ENCODE measurements around the gene HP1BP3.
A peak's percentile ranks its signal among the peaks of the same experiment; 100 is the strongest.
"Not testable (repeated sequence)": the region's sequence is repeated elsewhere in the genome, so short reads cannot be mapped to it uniquely, and the experiment has no call there.

The HP1BP3 gene

GRCh38 chr1:20726932-20727745 lies 60.0 kb downstream of the HP1BP3 start:
- DNase-seq: no peak

GRCh38 chr1:20726118-20726911 lies 60.8 kb downstream of the HP1BP3 start:
- DNase-seq: no peak

- no peak for DNase-seq
These were observed 61.7 kb downstream of the HP1BP3 start for GRCh38 chr1:20725189-20726117.

GRCh38 chr1:20724364-20725188 lies 62.5 kb downstream of the HP1BP3 start:
- no peak for DNase-seq

GRCh38 chr1:20723537-20724363 lies 63.4 kb downstream of the HP1BP3 start:
- no peak for DNase-seq

- no peak for DNase-seq
These were observed 64.0 kb downstream of the HP1BP3 start for GRCh38 chr1:20723159-20723536.

GRCh38 chr1:20721117-20722061 lies 65.7 kb downstream of the HP1BP3 start:
- DNase-seq: no peak

GRCh38 chr1:20720631-20721091 lies 66.4 kb downstream of the HP1BP3 start:
- DNase-seq: no peak

- no peak for DNase-seq
These were observed 67.1 kb downstream of the HP1BP3 start for GRCh38 chr1:20719871-20720620.

GRCh38 chr1:20719261-20719660 lies 67.8 kb downstream of the HP1BP3 start:
- no peak for DNase-seq

GRCh38 chr1:20718343-20718882 lies 68.7 kb downstream of the HP1BP3 start:
- DNase-seq: not testable (repeated sequence)

GRCh38 chr1:20717452-20718342 lies 69.4 kb downstream of the HP1BP3 start, which contains the start of gene KIF17:
TSS of gene KIF17 (minus strand) at chr1:20718007. CDS start at chr1:20717706, 301 bp downstream.
- DNase-seq: no peak

- DNase-seq: no peak
These were observed 70.9 kb downstream of the HP1BP3 start for GRCh38 chr1:20716232-20716631.

GRCh38 chr1:20715406-20715805 lies 71.7 kb downstream of the HP1BP3 start:
- DNase-seq: no peak

- DNase-seq: no peak
These were observed 73.7 kb downstream of the HP1BP3 start for GRCh38 chr1:20713440-20713839.

GRCh38 chr1:20712215-20712577 lies 74.9 kb downstream of the HP1BP3 start:
- DNase-seq: peak; percentile 65

Measured in NCI-H524 treated with DMSO at 0.1 percent for 48 hours (cell line).